Liver (tissue), 3 donors: Measurements from ENCODE around the gene VWA2.

Experiments used
- CTCF ChIP-seq: fragments of 150-350 bp; IDR thresholded peaks from 2 replicates; pipeline ENCODE4 v1.5.1; 2017; ENCODE audit warnings: improper control_type of control experiment, low read depth, low read length; ENCODE audit not compliant: missing input control
- FOXA1 ChIP-seq: IDR thresholded peaks from 2 replicates; pipeline ENCODE4 v1.6.1; 2016; ENCODE audit warnings: antibody characterized with exemption
- NR2F2 ChIP-seq: IDR thresholded peaks from 2 replicates; pipeline ENCODE4 v1.6.1; 2016; ENCODE audit warnings: antibody characterized with exemption
- REST ChIP-seq: IDR thresholded peaks from 2 replicates; pipeline ENCODE4 v1.6.1; 2016; ENCODE audit warnings: antibody characterized with exemption, mild to moderate bottlenecking
- SP1 ChIP-seq: IDR thresholded peaks from 2 replicates; pipeline ENCODE4 v1.6.1; 2018; ENCODE audit warnings: antibody characterized with exemption, mild to moderate bottlenecking
- TAF1 ChIP-seq: conservative IDR thresholded peaks from 2 replicates; pipeline ENCODE4 v1.6.1; 2016; ENCODE audit warnings: antibody characterized with exemption, mild to moderate bottlenecking
- YY1 ChIP-seq: IDR thresholded peaks from 2 replicates; pipeline ENCODE4 v1.6.1; 2016; ENCODE audit warnings: antibody characterized with exemption, mild to moderate bottlenecking
- TF ChIP-seq, protein P1 (sequence below): IDR thresholded peaks from 2 replicates; pipeline ENCODE4 v1.6.1; 2016; ENCODE audit warnings: antibody characterized with exemption
- TF ChIP-seq, protein P2 (sequence below): IDR thresholded peaks from 2 replicates; pipeline ENCODE4 v1.6.1; 2016; ENCODE audit warnings: antibody characterized with exemption
- donor health status: healthy.
- donor health status: healthy.

GRCh38 chr10:114195079-114195478 lies 44.0 kb upstream of the VWA2 start:
- TF ChIP-seq FOXA1 (no peak), CTCF (no peak), REST (no peak), TAF1 (no peak), SP1 (no peak), YY1 (no peak), NR2F2 (no peak)
- TF ChIP-seq, protein P1, sequence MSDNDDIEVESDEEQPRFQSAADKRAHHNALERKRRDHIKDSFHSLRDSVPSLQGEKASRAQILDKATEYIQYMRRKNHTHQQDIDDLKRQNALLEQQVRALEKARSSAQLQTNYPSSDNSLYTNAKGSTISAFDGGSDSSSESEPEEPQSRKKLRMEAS, result no peak
- TF ChIP-seq, protein P2, sequence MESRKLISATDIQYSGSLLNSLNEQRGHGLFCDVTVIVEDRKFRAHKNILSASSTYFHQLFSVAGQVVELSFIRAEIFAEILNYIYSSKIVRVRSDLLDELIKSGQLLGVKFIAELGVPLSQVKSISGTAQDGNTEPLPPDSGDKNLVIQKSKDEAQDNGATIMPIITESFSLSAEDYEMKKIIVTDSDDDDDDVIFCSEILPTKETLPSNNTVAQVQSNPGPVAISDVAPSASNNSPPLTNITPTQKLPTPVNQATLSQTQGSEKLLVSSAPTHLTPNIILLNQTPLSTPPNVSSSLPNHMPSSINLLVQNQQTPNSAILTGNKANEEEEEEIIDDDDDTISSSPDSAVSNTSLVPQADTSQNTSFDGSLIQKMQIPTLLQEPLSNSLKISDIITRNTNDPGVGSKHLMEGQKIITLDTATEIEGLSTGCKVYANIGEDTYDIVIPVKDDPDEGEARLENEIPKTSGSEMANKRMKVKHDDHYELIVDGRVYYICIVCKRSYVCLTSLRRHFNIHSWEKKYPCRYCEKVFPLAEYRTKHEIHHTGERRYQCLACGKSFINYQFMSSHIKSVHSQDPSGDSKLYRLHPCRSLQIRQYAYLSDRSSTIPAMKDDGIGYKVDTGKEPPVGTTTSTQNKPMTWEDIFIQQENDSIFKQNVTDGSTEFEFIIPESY, result no peak
